Endothelial cell of umbilical vein (primary cell): ENCODE measurements around the gene SLC12A1. TPM values are rescaled to one million over a fixed set of nuclear protein-coding genes. Genes with fewer than 3 reads are reported as not detected.

Experiments
- BruUV-seq: library from RNA; stranded (reverse); fragments of 400-500 nt; replicated peaks from 2 replicates; lab custom pipeline; 2021; lab: Mats Ljungman, UMichigan
- CTCF ChIA-PET: fragments of 300-600, 350-600 bp; sonication (Branson Sonifier 250); formaldehyde crosslinking; loops from one replicate; lab custom pipeline; 2021; ENCODE audit warnings: antibody characterized with exemption, inconsistent platforms; lab: Charles Lee
- POLR2A ChIA-PET: fragments of 300-600, 350-600 bp; sonication (Branson Sonifier 250); formaldehyde crosslinking; loops from one replicate; lab custom pipeline; 2021; ENCODE audit warnings: antibody characterized with exemption, inconsistent platforms; lab: Charles Lee
- DNase-seq: peaks from one replicate; pipeline ENCODE4 v3.0.0-alpha.2; 2011; ENCODE audit warnings: low read depth, low spot score
- FAIRE-seq: peaks from 2 replicates; lab custom pipeline; 2011; peaks lifted over from hg19 to GRCh38; lab: Jason Lieb, UNC
- H2AFZ ChIP-seq: 2 replicates; pipeline ENCODE4 v1.6.0; 2012; ENCODE audit warnings: low read depth, low read length, control low read depth, inconsistent platforms
- H3K27ac ChIP-seq: 2 replicates; pipeline ENCODE4 v1.5.1; 2011; ENCODE audit warnings: low read depth, mild to moderate bottlenecking, control low read depth, low read length, moderate library complexity; ENCODE audit not compliant: insufficient read depth
- H3K27me3 ChIP-seq, 2 experiments: 2 replicates each; pipeline versions ENCODE4 v1.6.0 to v1.6.1; 2011; ENCODE audit warnings: low read length in 2 of 2, mixed read lengths in 1 of 2; ENCODE audit not compliant: control insufficient read depth in 2 of 2, insufficient read depth in 2 of 2
- H3K36me3 ChIP-seq, 2 experiments: 2 replicates in 1 of 2; 3 replicates in 1 of 2; pipeline ENCODE4 v1.5.1; 2011; ENCODE audit warnings: low read length in 2 of 2, mild to moderate bottlenecking in 1 of 2, moderate library complexity in 1 of 2; ENCODE audit not compliant: control insufficient read depth in 2 of 2, insufficient read depth in 2 of 2; ENCODE audit errors: extremely low read depth in 1 of 2
- H3K4me1 ChIP-seq: 3 replicates; pipeline ENCODE4 v1.5.1; 2011; ENCODE audit warnings: mild to moderate bottlenecking, low read length; ENCODE audit not compliant: control insufficient read depth, insufficient read depth; ENCODE audit errors: extremely low read depth
- H3K4me2 ChIP-seq: 2 replicates; pipeline ENCODE4 v1.6.1; 2011; ENCODE audit warnings: low read length, control low read depth, mixed read lengths; ENCODE audit not compliant: insufficient read depth
- H3K4me3 ChIP-seq, 3 experiments: fragments of 200-600 bp in 1 of 3; sonication (generic), shearing (Covaris generic) in 1 of 3; replicated peaks in 1 of 3; 2 replicates each; pipeline ENCODE4 v1.5.1; 2011 to 2016; ENCODE audit warnings: control low read depth in 3 of 3, low read length in 3 of 3, mild to moderate bottlenecking in 2 of 3, inconsistent platforms in 1 of 3, low read depth in 1 of 3, moderate library complexity in 1 of 3; ENCODE audit not compliant: insufficient read depth in 1 of 3
- H3K79me2 ChIP-seq: 2 replicates; pipeline ENCODE4 v1.6.0; 2012; ENCODE audit warnings: low read length, inconsistent platforms; ENCODE audit not compliant: control insufficient read depth, insufficient read depth
- H3K9ac ChIP-seq: replicated peaks from 2 replicates; pipeline ENCODE3; 2011; ENCODE audit warnings: low read length, control low read depth; ENCODE audit not compliant: insufficient read depth; ENCODE audit errors: extremely low read depth
- H3K9me1 ChIP-seq: replicated peaks from 3 replicates; pipeline ENCODE4 v1.6.0; 2011; ENCODE audit warnings: mild to moderate bottlenecking, low read length; ENCODE audit not compliant: control insufficient read depth, insufficient read depth; ENCODE audit errors: extremely low read depth
- H3K9me3 ChIP-seq: replicated peaks from 2 replicates; pipeline ENCODE4 v1.5.1; 2012; ENCODE audit warnings: low read length, inconsistent platforms; ENCODE audit not compliant: control insufficient read depth, insufficient read depth
- H4K20me1 ChIP-seq: replicated peaks from 2 replicates; pipeline ENCODE3; 2011; ENCODE audit warnings: mild to moderate bottlenecking, low read length; ENCODE audit not compliant: control insufficient read depth, insufficient read depth; ENCODE audit errors: extremely low read depth
- CTCF ChIP-seq, 2 donors: IDR thresholded peaks; 1 replicate in 1 of 2; 2 replicates in 1 of 2; pipeline ENCODE4 v1.5.1; 2011; ENCODE audit warnings: low read length in 2 of 2, mild to moderate bottlenecking in 2 of 2, moderate library complexity in 2 of 2, control low read depth in 1 of 2, inconsistent platforms in 1 of 2, low read depth in 1 of 2; ENCODE audit not compliant: insufficient read depth in 1 of 2; ENCODE audit errors: extremely low read depth in 1 of 2
- EZH2 ChIP-seq: IDR thresholded peaks from 2 replicates; pipeline ENCODE4 v1.6.1; 2012; ENCODE audit warnings: borderline replicate concordance, low read depth, mild to moderate bottlenecking, moderate library complexity, low read length, inconsistent platforms; ENCODE audit not compliant: severe bottlenecking
- FOS ChIP-seq: IDR thresholded peaks from 2 replicates; pipeline ENCODE4 v1.6.1; 2011; ENCODE audit warnings: mild to moderate bottlenecking, low read length, moderate library complexity, borderline replicate concordance; ENCODE audit not compliant: insufficient read depth
- GATA2 ChIP-seq: IDR thresholded peaks from 2 replicates; pipeline ENCODE4 v1.7.0; 2011; ENCODE audit warnings: low read depth, mild to moderate bottlenecking, moderate library complexity, mixed read lengths, low read length; ENCODE audit not compliant: insufficient read length, insufficient read depth
- JUN ChIP-seq: IDR thresholded peaks from 2 replicates; pipeline ENCODE4 v1.6.1; 2011; ENCODE audit warnings: borderline replicate concordance, low read depth; ENCODE audit not compliant: insufficient read length, insufficient read depth
- MAX ChIP-seq: IDR thresholded peaks from 2 replicates; pipeline ENCODE4 v1.6.1; 2011; ENCODE audit not compliant: insufficient read depth, insufficient read length
- MYC ChIP-seq: IDR thresholded peaks from one replicate; pipeline ENCODE4 v1.6.1; 2011; ENCODE audit warnings: mild to moderate bottlenecking, low read depth, low read length
- POLR2A ChIP-seq: IDR thresholded peaks from 2 replicates; pipeline ENCODE4 v1.6.1; 2012; ENCODE audit warnings: low read depth, mild to moderate bottlenecking, control low read depth, low read length
- POLR2AphosphoS5 ChIP-seq: IDR thresholded peaks from 2 replicates; pipeline ENCODE4 v1.6.1; 2012; ENCODE audit warnings: low read depth, mild to moderate bottlenecking, control low read depth, low read length, moderate library complexity; ENCODE audit not compliant: insufficient read depth
- dilution Hi-C: fragments of 300-500 bp; cut with MboI; formaldehyde crosslinking; loops from one replicate; pipeline ENCODE4 v1.15.0; 2019; ENCODE audit warnings: low sequenced_read_pairs; ENCODE audit not compliant: extremely low pct_ligation_motif_present
- intact Hi-C: fragments of 100-400 bp; cut with micrococcal nuclease; formaldehyde crosslinking; loops from one replicate; pipeline ENCODE4 v1.10.0; 2022
- polyA plus RNA-seq, 4 experiments: library from polyadenylated mRNA; depleted of rRNA in 3 of 4; stranded (reverse) in 3 of 4; unstranded in 1 of 4; fragments of >200 nt; gene quantifications; 2 replicates each; pipeline versions ENCODE4 v1.2.1 to v1.2.3, GENCODE V29; 2011 to 2012; ENCODE audit warnings: missing spikeins in 1 of 4
- total RNA-seq: library from RNA; stranded (reverse); gene quantifications from 2 replicates; pipeline ENCODE4 v1.2.3, GENCODE V29; 2021

SLC12A1 gene
- total and polyA plus RNA-seq, 2 donors (not counting 3 experiments of a cell fraction or from before 2014, with no cell fraction given): not detected

GRCh38 chr15:48176112-48176511 is 30.0 kb upstream of the SLC12A1 start:
- H3K9me3 ChIP-seq: no peaks in the 10 kb centered on the region
- no peak overlapping the region for H3K27ac ChIP-seq
- dilution Hi-C loops: no loop called here
- FAIRE-seq (no peak), DNase-seq (no peak)
- CTCF ChIA-PET: interaction anchor here (2.1 kb wide), 1 partner anchor 11 kb away, joined by 6 read pairs; no protein-coding TSS in a partner anchor
- no peaks in the 10 kb centered on the region for H3K27me3 ChIP-seq
- H2AFZ ChIP-seq: no peak overlapping the region
- no peaks in the 10 kb centered on the region for H3K36me3 ChIP-seq
- H3K9me1 ChIP-seq: no peaks in the 10 kb centered on the region
- no peaks in the 10 kb centered on the region for H4K20me1 ChIP-seq
- intact Hi-C loops: loop anchor here (5.0 to 10.0 kb wide), 2 partner anchors 34 to 461 kb away; partner anchors contain the start of gene SEMA6D
- TF ChIP-seq FOS (no peak), CTCF (IDR thresholded peaks at IDR 0.05; ENCODE audit: extremely low read depth in 1 of 2, insufficient read depth in 1 of 2, low read depth in 1 of 2, low read length in 2 of 2) (no peak), MYC (no peak), EZH2 (no peak), POLR2AphosphoS5 (no peak), POLR2A (no peak), JUN (no peak), GATA2 (no peak), MAX (no peak)
- POLR2A ChIA-PET: no interaction called here
- peaks cover 50% of the 10 kb centered on the region for H3K79me2 ChIP-seq
- no peak overlapping the region for H3K4me2 ChIP-seq
- H3K4me1 ChIP-seq: peaks cover 12% of the 10 kb centered on the region
- H3K4me3 ChIP-seq: no peak overlapping the region
- BruUV-seq: no TSS peak
- no peak overlapping the region for H3K9ac ChIP-seq
